Lower lobe of right lung (tissue), 2 donors: ENCODE results near the gene IL1RAPL2. TPM values are rescaled to one million over a fixed set of nuclear protein-coding genes. Genes with fewer than 3 reads are reported as not detected.

ENCODE experiments used
- ATAC-seq, 2 donors: fragments of 200-7000 bp; cut with Tn5 transposase; one replicate each; pipeline ENCODE4 v1.9.1; 2020 to 2022; ENCODE audit warnings: mild to moderate bottlenecking in 2 of 2, moderate library complexity in 2 of 2
- DNase-seq: peaks from one replicate; pipeline ENCODE4 v3.0.0-alpha.2; 2020
- H3K27ac ChIP-seq: fragments of 200-600 bp; one replicate; pipeline ENCODE4 v1.8.0; 2022
- H3K27me3 ChIP-seq: fragments of 200-600 bp; one replicate; pipeline ENCODE4 v1.8.0; 2022; ENCODE audit warnings: low read depth
- H3K36me3 ChIP-seq: fragments of 200-600 bp; one replicate; pipeline ENCODE4 v1.8.0; 2022; ENCODE audit warnings: mild to moderate bottlenecking
- H3K4me1 ChIP-seq: fragments of 200-600 bp; one replicate; pipeline ENCODE4 v1.8.0; 2022
- H3K4me3 ChIP-seq: fragments of 200-600 bp; one replicate; pipeline ENCODE4 v1.8.0; 2022; ENCODE audit warnings: mild to moderate bottlenecking
- H3K9me3 ChIP-seq: fragments of 200-600 bp; one replicate; pipeline ENCODE4 v1.8.0; 2022
- CTCF ChIP-seq: fragments of 200-600 bp; IDR thresholded peaks from one replicate; pipeline ENCODE4 v1.8.0; 2022; ENCODE audit warnings: antibody characterized with exemption, mild to moderate bottlenecking
- intact Hi-C: fragments of 100-400 bp; cut with DNase I; formaldehyde crosslinking; loops from one replicate; pipeline ENCODE4 v1.11.0; 2022
- total RNA-seq: library from RNA; stranded (reverse); fragmentation: NEBNext Ultra II Directional; extraction: Animal tissue kit (Norgen Biotek cat#: 25700); gene quantifications from one replicate; pipeline ENCODE4 v1.2.1, GENCODE V29; 2021
- donor health status: DM: no; HTN: yes; CAD: no; lungs with severe emphysema.

The IL1RAPL2 gene
- total RNA-seq, 1 donor from 2014 or later: not detected

GRCh38 chrX:105715746-105716145 is 1149.7 kb downstream of the IL1RAPL2 start:
- no peak overlapping the region for H3K27ac ChIP-seq
- H3K36me3 ChIP-seq: no peaks in the 10 kb centered on the region
- H3K27me3 ChIP-seq: no peaks in the 10 kb centered on the region
- intact Hi-C loops: no loop called here
- H3K4me3 ChIP-seq: no peak overlapping the region
- TF ChIP-seq CTCF: no peak
- no peak for ATAC-seq
- H3K4me1 ChIP-seq: no peaks in the 10 kb centered on the region
- no peak for DNase-seq
- no peaks in the 10 kb centered on the region for H3K9me3 ChIP-seq

- intact Hi-C loops: no loop called here
- H3K4me3 ChIP-seq: no peak overlapping the region
- no peak for DNase-seq
- no peaks in the 10 kb centered on the region for H3K9me3 ChIP-seq
- no peak overlapping the region for H3K27ac ChIP-seq
- no peak for ATAC-seq
- TF ChIP-seq CTCF: no peak
- H3K4me1 ChIP-seq: no peaks in the 10 kb centered on the region
- H3K27me3 ChIP-seq: no peaks in the 10 kb centered on the region
- no peaks in the 10 kb centered on the region for H3K36me3 ChIP-seq
These were observed 1158.2 kb downstream of the IL1RAPL2 start for GRCh38 chrX:105723966-105724735.

- Histone ChIP-seq H3K4me3 (no peak overlapping the region), H3K9me3 (no peaks in the 10 kb centered on the region), H3K27ac (no peak overlapping the region), H3K4me1 (no peaks in the 10 kb centered on the region), H3K27me3 (no peaks in the 10 kb centered on the region), H3K36me3 (no peaks in the 10 kb centered on the region)
- no peak for ATAC-seq
- intact Hi-C loops: no loop called here
- TF ChIP-seq CTCF: no peak
- no peak for DNase-seq
These were observed 1159.2 kb downstream of the IL1RAPL2 start for GRCh38 chrX:105725228-105725627.

- ATAC-seq (no peak), DNase-seq (no peak)
- H3K27ac ChIP-seq: no peak overlapping the region
- H3K4me3 ChIP-seq: no peak overlapping the region
- no peak for TF ChIP-seq CTCF
- no peaks in the 10 kb centered on the region for H3K36me3 ChIP-seq
- H3K4me1 ChIP-seq: no peaks in the 10 kb centered on the region
- no peaks in the 10 kb centered on the region for H3K27me3 ChIP-seq
- intact Hi-C loops: no loop called here
- H3K9me3 ChIP-seq: no peaks in the 10 kb centered on the region
These were observed 1172.2 kb downstream of the IL1RAPL2 start for GRCh38 chrX:105738162-105738561.

- H3K36me3 ChIP-seq: no peaks in the 10 kb centered on the region
- intact Hi-C loops: no loop called here
- H3K27ac ChIP-seq: no peak overlapping the region
- ATAC-seq (no peak), DNase-seq (no peak)
- no peaks in the 10 kb centered on the region for H3K9me3 ChIP-seq
- no peak for TF ChIP-seq CTCF
- no peaks in the 10 kb centered on the region for H3K27me3 ChIP-seq
- no peaks in the 10 kb centered on the region for H3K4me1 ChIP-seq
- H3K4me3 ChIP-seq: no peak overlapping the region
These were observed 1178.3 kb downstream of the IL1RAPL2 start for GRCh38 chrX:105744291-105744690.
